HUDEP-2 (cell line): ENCODE results near the gene TNKS1BP1.

Source experiments
- DNase-seq, 76 experiments: peaks; one replicate each; lab custom pipeline; 2025; ENCODE audit not compliant: unreplicated experiment in 76 of 76; lab: John Stamatoyannopoulos, UW

TNKS1BP1 gene

GRCh38 chr11:57262157-57262556, 62.6 kb downstream of the TNKS1BP1 start:
- no peak for DNase-seq

GRCh38 chr11:57260937-57261783, 63.6 kb downstream of the TNKS1BP1 start:
- DNase-seq = no peak

DNA sequence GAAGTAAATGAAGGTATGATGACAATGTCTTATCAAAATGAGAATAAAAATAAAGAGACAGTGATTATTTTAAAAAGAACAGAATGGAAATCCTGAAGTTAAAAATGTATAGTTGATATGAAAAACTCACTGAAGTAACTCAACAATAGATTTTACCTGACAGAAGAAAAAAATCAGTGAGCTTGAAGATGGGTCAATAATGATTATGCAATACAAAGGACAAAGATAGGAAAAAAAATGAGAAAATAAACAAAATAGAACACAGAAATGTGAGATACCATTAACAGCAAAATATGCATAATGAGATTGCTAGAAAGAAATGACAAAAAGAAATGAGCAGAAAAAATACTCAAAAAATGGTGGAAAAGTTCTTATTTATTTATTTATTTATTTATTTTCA, 68.6 kb downstream of the TNKS1BP1 start:
- DNase-seq = no peak

GRCh38 chr11:57255618-57256017, 69.1 kb downstream of the TNKS1BP1 start:
- DNase-seq = no peak

- DNase-seq = no peak
Observed at GRCh38 chr11:57254631-57255030, 70.1 kb downstream of the TNKS1BP1 start.

- peak in 52 of 76 experiments; percentile 6 to 65 (median 28) for DNase-seq
Observed at GRCh38 chr11:57251491-57252104, 73.2 kb downstream of the TNKS1BP1 start.

DNA sequence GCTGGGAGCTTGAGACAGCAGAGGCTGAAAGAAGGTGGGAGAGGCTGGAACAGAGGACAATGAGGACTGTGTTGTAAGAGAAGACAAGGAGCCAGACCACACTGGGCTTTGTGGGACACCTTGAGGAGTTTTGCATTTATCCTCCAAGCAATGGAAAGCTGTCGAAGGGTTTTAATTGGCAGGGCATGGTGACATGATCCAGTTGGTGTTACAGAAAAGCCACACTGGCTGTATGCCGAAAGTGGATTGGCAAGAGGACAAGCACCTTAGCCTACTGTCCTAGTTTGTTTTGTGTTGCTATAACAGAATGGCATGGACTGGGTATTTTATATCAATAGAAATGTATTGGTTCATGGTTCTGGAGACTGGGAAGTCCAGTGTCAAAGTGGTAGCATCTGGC, 73.7 kb downstream of the TNKS1BP1 start:
- no peak for DNase-seq
